Stimulated activated CD8-positive, alpha-beta memory T cell treated with anti-CD3 and anti-CD28 coated beads, Interleukin-15, amount 100 ng/mL, for 48 hours (primary cell): ENCODE results near the gene COL21A1.

ENCODE experiments used
- DNase-seq, 2 donors: peaks; one replicate each; pipeline ENCODE4 v3.0.0-alpha.2; 2020; ENCODE audit warnings: low read depth in 2 of 2

Gene COL21A1

DNA sequence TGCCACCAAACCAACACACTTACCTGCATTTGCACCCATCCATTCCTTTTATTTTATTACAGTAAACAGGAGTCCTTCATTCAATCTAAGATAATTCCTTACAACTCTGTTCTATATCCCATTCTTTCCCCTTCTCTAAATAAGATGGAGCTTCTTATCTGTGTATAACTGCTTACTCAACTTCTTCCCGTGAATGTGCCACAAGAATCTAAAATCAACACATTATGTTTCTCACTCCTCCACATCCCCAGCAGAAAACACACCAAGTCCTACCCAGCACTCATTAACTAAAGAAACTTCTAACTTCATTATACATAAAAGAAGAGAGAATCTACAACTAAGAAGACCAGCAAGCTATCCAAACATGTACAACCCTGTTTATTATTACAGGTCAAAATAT is 141.1 kb downstream of the COL21A1 start:
- DNase-seq: no peak

DNA sequence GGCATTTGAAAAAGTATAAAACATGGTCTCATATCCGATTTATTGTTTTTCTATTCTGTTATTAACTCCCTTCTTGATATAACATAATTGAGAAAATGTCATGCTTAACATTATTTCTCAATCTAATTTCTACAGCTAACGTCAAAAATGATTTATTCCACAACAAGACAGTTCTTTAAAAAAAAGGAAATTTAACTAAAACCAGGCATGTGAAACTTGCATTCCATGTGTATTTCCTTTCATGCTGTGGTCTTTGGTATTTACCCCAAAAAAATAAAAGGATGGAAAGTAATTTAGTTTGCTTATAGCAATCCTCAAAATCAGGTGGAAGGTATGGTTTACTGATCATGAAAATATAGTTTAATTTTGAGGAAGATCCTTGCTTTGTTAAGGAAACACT is 142.8 kb downstream of the COL21A1 start:
- no peak for DNase-seq

DNA sequence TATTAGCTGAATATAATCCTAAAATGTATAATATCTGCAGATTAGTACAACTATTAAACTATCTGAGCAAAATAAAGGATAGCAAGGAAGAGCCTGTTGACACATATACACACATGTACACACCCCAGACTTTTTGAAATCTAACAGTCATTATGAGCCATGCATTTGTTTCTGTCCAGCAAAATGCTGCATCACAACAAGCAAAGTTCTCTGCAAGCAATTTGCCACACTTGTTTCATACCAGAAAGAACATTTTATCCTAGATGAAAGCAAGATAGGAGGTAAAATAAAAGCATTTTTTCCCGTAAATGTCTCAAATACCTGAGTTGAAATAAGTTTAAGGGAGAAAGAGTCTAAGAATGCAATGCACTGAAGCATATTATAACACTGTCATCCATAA is 145.2 kb downstream of the COL21A1 start:
- DNase-seq: no peak

DNA sequence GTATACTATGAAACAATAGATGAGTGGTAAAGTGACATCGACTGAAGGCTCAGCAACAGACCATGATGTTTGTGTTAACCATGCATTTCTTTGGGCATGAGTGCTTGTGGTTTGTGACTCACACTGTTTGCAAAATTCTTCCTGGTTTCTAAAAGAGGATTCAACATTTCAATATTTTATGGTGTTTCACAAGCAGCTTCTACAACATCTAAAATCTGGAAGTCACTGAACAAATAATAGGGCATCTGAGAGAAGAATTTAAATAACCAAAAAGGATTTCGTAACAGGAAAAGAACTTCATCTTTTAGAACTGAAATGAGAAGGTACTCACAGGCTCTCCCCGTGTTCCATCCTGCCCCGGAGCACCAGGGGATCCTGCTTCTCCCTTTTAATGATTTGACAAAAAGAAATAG is 146.2 kb downstream of the COL21A1 start:
- DNase-seq: no peak

DNA sequence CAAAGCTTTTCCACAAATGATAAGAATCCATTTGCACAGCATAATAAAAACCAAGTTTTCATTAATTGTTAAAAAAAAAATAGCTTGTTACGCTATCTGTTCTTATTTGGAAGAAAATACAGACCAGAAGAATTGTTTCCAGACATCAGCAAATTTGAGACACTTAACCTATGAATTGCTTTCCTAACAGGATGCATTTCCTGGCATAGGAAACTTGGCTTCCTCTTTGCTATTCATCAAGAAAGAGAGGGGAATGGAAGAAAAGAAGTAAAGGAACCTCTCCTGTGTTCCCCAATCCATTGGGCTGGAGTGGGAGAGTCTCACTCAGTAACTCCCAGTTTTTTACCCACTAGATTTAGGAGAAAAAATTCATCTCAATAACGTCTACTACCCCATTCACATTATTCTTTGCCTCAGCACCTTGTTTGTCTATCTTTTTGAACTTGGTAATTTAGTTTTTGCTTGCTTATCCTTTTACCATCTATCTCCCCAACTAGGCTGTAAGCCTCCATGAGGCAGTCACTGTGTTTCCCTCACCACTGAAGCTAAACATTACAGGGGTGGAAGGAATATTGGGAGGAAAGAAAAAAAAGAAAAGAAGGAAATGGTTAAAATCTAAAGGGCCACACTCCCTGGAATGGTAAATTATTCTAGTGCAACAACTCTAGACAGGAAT is 150.3 kb downstream of the COL21A1 start:
- DNase-seq: no peak

DNA sequence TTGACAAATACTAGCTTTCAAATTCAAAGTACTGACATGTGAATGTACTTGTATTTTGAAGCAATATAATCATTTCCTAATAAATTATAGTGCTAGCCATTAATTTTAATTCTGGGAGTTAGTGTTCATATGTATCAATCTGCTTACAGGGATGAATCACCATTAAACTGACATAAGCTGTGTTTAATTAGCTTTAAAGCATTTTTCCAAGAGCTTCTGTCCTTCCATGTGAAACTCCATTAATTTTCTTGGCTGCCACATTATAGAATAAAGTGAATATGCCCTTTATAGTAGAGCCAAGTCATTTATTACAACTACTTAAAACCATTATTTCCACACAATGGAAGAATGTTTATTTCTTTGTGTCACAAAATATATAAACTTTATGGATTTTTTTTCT is 150.8 kb downstream of the COL21A1 start:
- DNase-seq: no peak

DNA sequence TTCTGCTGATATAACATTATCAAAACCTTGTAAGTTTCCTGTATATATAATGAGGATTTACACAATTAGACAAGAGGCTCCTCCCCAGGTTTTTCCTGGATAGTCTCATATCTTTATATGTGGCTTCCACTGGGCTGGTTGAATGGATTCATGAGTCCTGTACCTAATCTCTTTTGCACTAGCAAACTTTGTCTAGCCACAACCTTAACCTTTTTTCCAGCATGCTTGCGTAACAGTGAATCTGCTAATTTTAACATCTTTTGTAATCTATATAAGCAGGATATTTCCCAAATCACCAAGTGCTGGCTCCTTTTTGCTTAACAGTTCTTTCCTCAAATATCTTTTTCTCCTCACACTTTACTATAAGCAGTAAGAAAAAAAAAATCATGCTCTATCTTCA is 153.6 kb downstream of the COL21A1 start:
- no peak for DNase-seq

DNA sequence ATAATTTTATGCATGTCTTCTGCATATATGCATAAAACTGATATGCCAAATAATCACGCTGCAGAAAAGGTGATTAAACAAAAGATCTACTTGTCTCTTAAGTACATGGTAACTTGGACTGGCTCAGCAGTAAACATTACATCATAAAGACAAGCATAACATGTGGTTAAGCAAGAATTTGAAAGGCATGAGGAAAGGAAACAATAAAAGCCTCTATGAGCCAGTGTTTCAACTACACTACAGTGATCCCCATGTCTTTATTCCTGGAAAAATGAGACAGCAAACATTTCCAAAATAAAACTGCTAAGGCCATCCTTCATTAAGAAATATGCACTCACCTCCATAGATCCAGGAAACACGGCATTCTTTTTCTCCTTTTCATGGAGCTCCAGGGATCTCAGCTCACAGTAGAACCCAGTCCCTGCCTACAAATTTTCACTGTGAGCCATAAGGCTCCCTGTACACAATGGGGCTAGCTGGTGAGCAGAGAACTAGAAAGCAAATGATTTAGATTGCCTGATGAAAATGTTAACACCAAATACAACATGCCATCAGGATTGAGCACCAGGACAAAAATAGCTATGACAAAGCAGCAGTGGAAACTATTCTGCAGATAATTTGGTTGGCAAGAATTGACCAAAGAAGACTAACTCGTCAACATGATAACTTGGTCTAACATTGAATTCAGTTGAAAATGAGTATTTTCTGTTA is 156.1 kb downstream of the COL21A1 start:
- no peak for DNase-seq

DNA sequence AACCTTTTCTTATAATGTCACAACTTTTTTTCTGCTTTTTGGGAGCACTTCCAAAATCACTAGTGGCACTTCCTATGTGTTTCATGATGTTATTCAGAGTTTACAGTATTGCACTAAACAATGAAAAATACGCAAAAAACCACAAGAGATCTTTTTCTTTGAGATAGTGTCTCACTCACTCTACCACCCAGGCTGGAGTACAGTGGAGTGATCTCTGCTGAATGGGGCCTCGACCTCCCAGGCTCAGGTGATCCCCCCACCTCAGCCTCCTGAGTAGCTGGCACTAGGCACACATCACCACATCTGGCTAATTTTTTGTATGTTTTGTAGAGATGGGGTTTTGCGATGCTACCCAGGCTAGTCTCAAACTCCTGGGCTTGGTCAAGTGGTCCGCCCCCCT is 158.7 kb downstream of the COL21A1 start:
- DNase-seq: no peak

DNA sequence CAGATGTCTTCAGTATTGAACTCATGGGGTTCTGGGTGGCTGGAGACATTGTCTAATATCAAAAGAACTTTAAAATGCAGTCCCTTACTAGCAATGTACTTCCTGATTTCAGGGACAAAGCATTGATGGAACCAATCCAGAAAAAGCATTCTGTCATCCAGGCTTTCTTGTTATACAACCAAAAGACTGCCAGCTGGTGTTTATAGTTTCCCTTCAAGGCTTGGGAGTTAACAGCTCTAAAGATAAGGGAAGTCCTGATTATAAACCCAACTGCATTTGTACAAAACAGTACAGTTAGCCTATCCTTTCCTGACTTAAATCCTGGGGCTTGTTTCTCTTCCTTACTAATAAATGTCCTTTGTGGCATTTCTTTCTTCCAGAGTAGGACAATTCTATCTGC is 160.0 kb downstream of the COL21A1 start:
- DNase-seq: no peak

DNA sequence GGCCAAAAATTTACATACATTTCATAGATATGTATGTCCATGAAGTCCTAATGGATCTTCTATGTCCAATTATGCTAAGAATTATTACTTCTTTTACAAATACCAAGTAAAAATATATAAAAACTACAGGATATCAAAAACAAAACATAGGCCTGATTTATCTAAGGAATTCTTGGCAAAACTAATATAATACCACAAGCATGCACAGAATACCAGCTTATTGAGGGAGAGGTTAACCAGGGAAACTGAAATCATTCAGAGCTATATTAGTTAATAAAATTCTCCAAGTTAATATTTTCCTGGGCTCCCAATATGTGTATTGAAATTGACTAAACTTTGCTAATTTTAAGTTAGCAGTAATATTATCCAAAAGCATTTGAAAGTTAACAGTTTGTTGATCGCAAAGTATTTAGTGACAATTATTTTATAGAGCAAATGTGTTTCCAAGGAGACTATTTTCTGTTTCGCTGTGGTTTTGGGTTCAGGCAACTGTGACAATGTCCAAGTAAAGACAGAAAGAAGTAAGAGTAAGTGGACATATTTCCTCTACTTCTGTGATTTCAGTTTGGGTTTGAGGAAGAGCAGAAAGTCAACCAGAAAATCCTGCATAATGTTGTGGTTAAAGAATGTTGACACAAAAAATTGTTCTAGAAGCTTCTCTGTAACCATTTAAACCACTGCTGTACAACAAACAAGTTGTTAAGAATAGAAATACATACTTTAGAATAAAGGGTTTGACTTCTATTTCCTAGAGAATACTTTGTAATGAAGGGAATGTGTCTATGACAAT is 167.4 kb downstream of the COL21A1 start:
- no peak for DNase-seq

DNA sequence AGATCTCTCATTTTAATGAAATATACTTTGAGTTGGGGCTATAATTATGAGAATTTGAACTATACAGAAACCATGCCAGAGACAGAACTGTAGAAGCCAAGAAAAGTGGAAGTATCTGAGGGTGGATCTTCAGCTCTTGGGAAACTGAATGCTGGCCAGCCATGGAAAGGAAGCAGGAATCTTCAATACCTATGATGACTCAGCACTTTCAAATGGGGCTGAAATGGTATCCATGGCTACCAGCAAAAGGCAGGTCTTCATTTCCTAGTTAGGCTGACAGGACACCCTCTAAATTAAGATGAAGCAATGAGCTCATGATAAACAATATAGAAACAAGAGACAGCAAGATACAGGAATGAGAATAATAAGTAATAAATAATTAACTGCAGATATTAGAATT is 171.3 kb downstream of the COL21A1 start:
- DNase-seq: no peak

DNA sequence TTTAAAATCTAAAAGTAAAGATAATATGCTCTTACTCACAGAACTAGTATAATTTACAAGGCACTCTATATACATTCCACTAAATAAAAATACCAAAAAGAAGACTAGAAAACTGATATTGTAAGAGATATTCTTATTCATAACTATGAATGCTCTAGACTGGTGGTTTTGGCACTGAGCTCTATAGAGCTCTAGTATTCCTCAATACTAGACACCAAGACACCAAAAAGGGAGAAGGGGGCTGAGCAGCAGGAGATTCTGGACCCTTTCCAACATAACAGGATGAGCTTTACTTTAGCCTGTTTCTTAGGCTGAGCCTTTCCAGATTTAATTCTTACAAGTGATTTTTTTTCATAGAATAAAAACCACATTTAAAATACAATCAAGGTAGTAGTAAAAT is 173.6 kb downstream of the COL21A1 start:
- no peak for DNase-seq

DNA sequence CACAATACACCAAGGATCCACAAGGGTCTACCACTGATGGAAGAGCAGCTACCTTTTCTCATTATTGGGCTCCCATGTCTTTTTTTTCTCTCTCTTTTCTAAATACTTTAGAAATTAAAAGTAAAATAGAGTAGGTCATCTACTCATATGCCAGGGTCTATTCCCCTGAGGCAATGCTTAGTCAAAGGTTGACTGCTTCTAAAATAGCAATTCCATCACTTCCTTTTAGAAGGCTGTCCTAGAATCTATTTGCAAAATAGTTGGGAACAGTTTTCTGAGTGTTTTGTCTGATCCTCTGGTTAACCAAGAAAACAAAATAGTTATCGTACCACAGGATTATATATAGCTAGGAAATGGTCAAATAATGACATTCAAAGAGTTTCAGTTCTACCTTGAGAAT is 174.1 kb downstream of the COL21A1 start:
- DNase-seq: no peak

DNA sequence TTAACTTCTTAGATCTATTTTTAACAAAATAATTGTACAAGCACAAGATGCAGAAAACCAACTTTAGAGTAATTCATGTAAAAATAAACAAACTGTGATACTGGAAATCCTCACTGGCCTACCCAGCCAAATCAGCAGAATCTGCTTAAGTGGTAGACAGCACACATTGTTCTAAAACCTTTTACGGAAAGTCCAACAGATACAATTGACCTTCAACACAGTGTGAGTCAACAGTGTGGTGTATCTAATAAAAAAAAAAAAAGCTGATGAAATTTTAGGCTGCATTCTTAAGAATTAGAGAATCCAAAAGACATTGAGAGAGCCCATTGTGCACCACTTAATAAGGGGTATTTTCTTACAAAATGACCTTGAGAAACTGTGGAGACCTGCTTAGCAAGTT is 174.5 kb downstream of the COL21A1 start:
- DNase-seq: no peak

DNA sequence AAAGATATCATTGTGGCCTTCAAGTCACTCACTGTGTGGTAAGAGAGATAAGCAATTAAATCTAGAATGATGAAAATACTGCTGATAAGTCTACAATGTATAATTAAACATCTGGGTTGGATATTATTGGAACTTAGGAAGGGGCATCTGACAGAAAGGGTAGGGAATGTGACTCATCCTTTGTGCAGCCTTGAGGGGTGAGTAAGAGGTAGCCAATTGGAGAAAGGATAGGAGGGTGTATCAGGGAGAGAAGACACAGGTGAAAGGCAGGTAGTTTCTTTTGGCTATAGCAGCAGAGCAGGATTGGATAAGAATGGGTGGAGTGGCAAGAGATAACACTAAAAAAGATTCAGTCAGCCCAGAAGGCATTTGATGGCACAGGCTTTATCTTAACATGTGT is 182.0 kb downstream of the COL21A1 start:
- DNase-seq: no peak

DNA sequence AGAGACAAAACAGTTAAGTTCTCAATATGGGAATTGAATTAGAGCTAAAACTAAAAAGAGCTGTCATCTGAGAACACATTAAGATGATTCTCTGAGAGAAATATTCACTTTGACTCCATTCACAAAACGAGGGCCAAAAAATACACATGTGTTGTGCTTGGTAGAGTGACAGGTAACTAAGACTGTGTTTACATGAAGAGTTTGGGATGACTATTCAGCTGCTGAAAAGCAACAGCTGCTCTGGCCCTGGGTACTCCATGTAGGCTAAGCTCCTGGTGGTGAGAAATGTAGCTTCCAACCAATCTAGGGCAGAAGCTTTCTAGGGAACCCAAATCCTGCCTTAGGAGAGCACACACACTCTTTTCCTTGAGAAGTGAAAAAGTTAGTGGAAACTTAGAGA is 184.5 kb downstream of the COL21A1 start:
- DNase-seq: no peak

DNA sequence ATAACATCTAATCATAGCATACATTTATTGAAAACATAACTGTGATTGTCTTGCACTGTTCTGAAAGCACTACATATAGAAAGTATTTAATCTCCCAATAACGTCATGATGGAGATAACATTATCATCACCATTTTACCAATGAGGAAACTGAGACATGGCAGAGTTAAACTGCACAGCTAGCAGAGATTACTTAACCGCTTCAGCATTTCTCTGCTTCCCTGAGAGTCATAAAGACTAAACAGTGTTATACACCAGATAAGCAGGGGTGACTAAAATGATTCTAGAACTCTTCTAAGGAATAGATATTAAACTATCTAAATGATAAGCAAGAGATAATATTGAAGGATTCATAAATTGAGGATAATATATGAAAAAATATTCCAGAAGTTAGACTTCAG is 188.7 kb downstream of the COL21A1 start:
- no peak for DNase-seq

DNA sequence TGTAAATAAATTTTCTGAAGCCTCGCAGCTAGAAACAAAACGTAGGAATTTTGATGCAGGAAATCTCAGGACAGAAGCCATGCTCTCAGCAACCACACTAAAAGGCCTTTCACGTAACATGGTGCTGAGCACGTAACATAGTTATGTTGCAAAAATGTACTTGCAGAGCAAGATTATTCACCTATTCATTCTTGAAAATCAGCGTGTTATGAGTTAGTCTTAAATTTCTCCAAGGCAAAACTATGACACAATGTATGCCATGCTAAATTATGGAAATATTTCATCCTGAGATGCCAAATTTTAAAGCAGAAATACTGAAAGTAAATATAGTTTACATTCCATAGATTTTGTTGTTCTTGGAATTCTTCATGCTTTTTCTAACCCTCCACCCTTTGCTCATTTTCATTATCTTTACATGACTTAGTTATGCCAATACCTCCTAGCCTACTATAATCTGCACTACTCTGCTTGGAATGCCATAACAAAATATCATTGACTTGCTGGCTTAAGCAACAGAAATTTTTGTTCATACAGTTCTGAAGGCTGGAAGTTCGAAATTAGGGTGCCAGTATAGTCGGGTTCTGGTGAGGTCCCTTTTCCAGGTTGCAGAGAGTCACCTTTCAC is 192.2 kb downstream of the COL21A1 start:
- DNase-seq: no peak

DNA sequence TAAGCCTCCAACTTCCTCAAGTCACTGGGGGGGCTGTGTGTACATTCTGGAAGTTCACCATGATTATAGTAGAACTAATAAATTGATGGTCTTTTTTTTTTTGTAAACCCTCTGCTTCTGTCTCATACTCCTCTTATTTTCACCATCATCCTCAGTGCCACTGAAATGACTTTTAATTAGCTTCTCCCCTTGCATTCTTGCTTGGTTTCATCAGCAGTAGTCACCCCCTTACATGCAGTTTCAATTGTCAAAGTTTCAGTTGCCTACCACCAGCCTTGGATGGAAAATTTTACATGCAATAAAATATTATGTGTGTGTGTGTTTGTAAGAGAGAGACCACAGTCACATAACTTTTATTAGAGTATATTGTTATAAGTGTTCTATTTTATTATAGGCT is 196.2 kb downstream of the COL21A1 start:
- DNase-seq: no peak

DNA sequence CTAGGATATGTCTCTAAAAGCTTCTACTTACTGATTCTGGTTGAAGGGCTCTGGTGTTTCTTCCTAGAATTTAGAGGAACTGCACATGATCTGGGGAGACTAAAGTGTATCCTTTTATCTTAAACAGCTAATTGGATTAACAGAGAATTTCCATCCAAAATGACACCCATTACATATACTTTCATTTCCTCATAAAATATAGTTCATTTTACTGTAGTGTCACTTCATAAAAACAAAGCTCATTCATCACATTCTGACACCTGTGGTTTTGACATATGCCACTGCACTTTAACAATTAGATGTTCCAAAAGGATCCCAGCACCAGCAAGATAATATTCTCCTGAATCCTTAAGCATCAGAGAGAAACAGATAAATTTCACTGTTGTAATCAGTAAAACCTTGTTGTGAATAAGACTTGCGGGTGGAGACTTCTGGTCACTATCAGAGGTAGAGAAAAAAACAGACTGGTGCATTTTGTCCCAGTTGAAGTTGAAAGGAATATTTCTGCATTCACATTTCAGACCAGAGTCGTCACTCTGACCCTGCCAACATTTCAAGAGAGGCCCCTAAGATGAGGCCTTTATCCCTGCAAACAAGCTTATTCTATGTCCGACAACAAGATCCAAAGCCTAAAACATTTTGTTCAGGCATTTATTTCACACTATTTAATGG is 196.7 kb downstream of the COL21A1 start:
- DNase-seq: no peak

DNA sequence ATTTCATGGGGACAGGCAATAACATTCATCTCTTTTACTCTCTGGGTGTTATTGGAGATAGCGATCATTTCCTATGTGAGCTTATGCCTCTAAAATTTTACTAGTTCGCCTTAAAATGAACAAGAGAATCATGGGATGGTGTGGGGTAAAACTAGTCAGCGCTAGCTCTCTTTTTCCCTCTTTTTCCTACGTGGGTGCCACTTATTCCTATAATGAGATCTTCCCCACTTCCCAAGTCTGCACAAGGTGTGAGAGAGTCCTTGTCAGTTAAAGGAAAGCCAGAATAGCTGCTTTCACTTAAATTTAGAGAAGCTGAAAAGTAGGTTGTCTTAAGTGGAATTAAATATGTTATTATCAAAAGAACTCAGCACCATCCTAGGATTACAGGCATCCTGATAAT is 198.8 kb downstream of the COL21A1 start:
- no peak for DNase-seq
